Measurements from ENCODE around the gene FHAD1. TPM values are rescaled to one million over a fixed set of nuclear protein-coding genes. Genes with fewer than 3 reads are reported as not detected.
A peak's percentile ranks its signal among the peaks of the same experiment; 100 is the strongest.
"Not testable (repeated sequence)": the region's sequence is repeated elsewhere in the genome, so short reads cannot be mapped to it uniquely, and the experiment has no call there.

The FHAD1 gene
- total RNA-seq, 1 donor from 2014 or later, result not detected

DNA sequence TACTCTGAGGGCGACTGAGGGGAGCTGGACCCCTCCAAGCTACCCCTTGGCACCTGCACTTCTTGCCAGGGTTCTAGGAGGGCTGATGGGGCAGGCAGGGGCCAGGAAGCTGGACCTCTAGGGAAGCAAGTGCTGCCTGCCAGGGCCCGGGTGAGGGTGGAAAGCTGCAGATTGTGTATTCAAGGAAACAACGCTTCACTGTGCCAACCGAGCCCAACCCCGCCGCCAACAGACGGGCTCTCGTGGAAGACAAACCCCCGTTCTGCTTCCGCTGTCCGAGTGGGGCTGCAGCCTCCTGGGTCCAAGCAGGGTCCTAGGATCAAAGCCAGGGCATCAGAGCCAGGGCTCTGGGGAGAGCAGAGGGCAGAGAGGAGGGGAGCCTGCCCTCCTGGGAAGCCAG lies 165.8 kb downstream of the FHAD1 start:
- no peak for DNase-seq
- intact Hi-C loops (cut with DNase I), result loop anchor here (5.0 kb wide), 1 partner anchor 86 kb away; no protein-coding TSS in a partner anchor

DNA sequence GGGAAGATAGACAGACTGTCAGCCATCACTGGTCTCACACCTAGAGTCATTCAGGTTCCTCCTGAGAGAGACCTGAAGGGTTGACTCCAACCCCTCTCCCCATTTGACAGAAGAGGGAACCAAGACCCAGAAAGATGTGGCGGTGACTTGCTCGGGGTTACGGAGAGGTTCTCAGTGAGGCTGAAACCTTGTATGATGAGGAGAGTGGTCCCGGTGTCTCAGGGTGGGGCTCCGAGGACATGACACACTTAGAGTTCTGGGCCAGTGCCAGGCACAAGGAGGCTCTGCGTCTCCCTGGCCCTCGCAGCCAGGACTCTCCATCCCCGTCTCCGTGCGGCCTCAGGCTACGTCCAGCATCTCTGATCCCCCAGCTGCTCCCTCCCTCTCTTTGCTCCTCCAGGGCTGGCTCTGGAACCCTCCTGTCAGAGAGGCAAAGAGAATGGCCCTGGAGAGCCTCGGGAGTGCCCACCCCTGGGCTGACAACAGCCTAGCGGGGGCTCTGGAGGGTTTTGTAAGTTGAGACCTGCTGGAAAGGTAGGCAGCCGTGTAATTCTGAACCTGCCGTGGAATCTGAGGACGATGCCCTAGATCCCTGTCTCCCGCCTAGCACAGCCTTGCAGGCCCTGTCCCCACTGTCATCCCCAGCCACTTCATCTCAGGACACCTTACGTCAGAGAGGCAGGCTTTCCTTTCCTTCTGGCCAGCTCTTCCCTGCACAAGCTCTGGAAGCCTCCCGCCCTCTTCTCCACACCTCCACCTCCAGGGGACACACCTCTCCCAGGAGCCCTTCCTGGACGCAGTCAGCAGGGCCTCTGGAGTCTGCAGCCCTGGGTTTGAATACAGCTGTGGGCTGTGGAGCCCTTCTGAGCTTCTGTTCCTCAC lies 166.8 kb downstream of the FHAD1 start:
- intact Hi-C loops (cut with DNase I), result loop anchor here (5.0 kb wide), 1 partner anchor 87 kb away; no protein-coding TSS in a partner anchor
- ATAC-seq (ENCODE audit: poor library complexity) (peak; percentile 10), DNase-seq (no peak)

More for the DNA sequence above, 165.8 kb downstream of the FHAD1 start:
- no peak for ATAC-seq (ENCODE audit: poor library complexity)

- no peak for DNase-seq
- ATAC-seq (ENCODE audit: poor library complexity), result peak; percentile 18
- intact Hi-C loops (cut with DNase I), result loop anchor here (5.0 kb wide), 1 partner anchor 87 kb away; no protein-coding TSS in a partner anchor
Measured at GRCh38 chr1:15414445-15414983, 167.5 kb downstream of the FHAD1 start.

GRCh38 chr1:15417059-15417934 lies 170.3 kb downstream of the FHAD1 start:
- DNase-seq (no peak), ATAC-seq (ENCODE audit: poor library complexity) (peak; percentile 9)
- intact Hi-C loops (cut with DNase I), result loop anchor here (5.0 kb wide), 1 partner anchor 75 kb away; no protein-coding TSS in a partner anchor

DNA sequence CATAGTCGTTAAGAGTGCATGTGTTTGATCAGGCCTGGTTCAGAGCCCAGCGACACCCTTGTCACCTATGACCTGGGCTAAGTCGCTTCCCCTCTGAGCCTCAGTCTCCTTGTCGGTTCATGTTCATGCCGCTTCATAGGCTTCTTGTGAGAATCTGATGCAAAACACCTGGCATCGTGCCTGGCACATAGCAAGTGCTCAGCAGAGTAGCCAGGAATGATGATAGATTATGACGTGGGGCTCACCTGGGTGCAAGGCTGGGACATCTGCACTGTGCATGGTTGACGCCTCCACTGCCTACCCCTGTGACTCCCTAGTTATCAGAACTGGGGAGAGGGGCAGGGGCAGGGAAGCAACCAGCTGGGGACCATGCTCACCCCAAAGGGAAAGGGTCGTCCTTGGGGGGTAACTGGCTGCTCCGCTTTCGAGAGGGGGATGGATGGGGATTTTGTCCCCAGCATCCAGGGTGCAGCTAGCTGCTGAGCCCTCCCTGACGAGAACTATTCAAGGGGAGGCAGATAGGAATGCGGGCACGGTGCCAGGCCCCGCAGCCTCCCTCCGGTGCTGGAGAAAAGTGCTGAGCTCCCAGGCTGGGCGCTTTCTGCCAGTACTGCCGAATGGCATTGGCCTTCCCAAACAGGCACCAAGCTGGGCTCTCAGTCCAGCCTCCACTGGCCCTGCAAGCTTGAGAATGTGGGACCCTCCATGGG lies 171.9 kb downstream of the FHAD1 start:
- ATAC-seq (ENCODE audit: poor library complexity) (no peak), DNase-seq (no peak)
- intact Hi-C loops (cut with DNase I), result loop anchor here (5.0 kb wide), 1 partner anchor 77 kb away; no protein-coding TSS in a partner anchor

- intact Hi-C loops (cut with DNase I), result no loop called here
- DNase-seq (no peak), ATAC-seq (ENCODE audit: poor library complexity) (no peak)
Measured at GRCh38 chr1:15420853-15421465, 173.9 kb downstream of the FHAD1 start.

GRCh38 chr1:15422871-15423270 lies 175.8 kb downstream of the FHAD1 start:
- ATAC-seq (ENCODE audit: poor library complexity) (no peak), DNase-seq (no peak)
- intact Hi-C loops (cut with DNase I), result no loop called here

DNA sequence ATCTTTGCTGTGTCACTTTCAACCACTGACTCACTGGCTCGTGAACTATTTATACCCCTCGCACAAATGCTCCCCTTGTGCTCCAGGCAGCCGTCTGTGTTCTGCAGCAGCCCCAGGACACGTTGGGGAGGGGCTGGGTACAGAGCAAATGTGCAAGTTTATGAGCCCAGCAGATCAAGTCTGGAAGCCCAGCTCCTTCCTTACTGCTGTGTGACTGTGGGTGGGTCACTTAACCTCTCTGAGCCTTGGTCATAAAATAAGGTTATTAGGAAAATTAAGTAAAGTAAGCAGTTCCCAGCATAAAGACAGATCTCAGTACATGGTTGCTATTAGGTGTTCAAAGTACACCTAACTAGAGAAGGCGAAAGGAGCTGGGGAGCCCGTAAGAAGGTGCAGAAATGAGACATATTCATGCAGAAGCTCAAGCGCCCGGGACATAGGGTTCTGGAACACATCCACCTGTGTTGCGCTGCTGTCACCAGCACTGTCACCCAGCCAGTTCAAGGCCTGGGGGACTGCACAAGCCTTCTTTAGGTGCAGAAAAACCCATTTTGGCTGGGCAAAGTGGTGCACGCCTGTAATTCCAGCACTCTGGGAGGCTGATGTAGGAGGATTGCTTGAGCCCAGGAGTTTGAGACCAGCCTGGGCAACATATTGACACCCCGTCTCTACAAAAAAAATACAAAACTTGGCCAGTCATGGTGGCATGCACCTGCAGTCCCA lies 176.5 kb downstream of the FHAD1 start:
- no peak for ATAC-seq (ENCODE audit: poor library complexity)
- intact Hi-C loops (cut with DNase I), result no loop called here

DNA sequence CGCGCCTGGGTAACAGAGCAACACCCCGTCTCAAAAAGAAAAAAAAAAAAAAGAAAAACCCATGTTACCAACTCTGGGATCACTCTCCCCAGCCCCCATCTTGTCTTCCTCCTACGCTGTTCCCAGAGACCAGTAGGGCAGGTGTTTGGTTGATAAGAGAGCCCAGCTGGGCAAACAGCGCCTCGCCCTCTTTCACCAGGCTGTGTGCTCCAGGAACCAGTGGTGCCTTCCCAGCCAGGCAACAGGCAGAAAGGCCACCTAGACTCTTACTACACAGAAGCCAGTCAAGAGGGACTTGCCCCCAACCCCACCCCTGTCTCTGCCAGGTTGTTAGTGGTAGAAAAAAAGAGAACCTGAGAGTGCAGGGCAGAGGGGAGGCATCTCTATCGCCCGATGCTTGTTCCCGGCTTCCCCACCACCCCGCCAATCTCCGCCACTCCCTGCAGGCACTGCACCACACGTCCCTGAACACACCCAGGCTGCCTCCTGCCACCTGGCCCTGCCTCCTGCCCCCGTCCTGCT lies 177.2 kb downstream of the FHAD1 start:
- intact Hi-C loops (cut with DNase I), result no loop called here
- DNase-seq, result no peak
- ATAC-seq (ENCODE audit: poor library complexity), result no peak

More for the DNA sequence above, 176.5 kb downstream of the FHAD1 start:
- DNase-seq, result no peak

DNA sequence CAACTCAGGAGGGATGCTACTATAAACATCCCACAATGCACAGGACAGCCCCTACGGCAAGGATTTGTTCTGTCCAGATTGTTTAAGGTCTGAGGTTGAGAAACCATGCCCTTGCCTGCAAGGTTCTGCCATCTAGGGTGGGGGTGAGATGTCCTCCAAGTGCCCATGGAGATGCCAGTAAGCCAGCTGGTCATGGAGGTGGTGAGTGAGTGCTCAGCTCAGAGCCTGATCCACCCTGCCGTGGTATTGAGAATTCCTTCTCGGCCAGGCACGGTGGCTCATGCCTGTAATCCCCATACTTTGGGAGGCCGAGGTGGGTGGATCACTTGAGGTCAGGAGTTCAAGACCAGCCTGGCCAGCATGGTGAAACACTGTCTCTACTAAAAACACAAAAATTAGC lies 178.0 kb downstream of the FHAD1 start:
- DNase-seq (no peak), ATAC-seq (ENCODE audit: poor library complexity) (no peak)
- intact Hi-C loops (cut with DNase I), result no loop called here

GRCh38 chr1:15425521-15425920 lies 178.5 kb downstream of the FHAD1 start:
- DNase-seq (no peak), ATAC-seq (ENCODE audit: poor library complexity) (no peak)
- intact Hi-C loops (cut with DNase I), result no loop called here

DNA sequence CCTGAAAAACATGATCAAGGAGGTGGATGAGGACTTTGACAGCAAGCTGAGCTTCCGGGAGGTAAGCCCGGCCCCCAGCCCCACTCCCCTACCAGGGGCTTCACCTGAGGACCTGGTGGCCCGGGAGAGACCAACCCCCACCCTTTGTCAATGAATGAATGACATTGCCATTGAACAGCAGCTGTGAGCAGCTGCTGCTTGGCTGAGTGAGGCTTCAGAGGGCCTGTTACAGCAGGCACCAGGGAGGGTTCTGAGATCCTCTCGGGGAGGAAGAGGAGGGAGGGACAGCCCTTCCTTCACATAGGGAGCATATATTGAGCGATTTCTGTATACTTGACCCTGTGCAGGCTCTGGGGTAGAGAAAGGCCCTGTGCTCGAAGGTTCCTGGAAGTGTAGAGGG lies 178.9 kb downstream of the FHAD1 start:
- intact Hi-C loops (cut with DNase I), result no loop called here
- ATAC-seq (ENCODE audit: poor library complexity), result no peak
- no peak for DNase-seq

DNA sequence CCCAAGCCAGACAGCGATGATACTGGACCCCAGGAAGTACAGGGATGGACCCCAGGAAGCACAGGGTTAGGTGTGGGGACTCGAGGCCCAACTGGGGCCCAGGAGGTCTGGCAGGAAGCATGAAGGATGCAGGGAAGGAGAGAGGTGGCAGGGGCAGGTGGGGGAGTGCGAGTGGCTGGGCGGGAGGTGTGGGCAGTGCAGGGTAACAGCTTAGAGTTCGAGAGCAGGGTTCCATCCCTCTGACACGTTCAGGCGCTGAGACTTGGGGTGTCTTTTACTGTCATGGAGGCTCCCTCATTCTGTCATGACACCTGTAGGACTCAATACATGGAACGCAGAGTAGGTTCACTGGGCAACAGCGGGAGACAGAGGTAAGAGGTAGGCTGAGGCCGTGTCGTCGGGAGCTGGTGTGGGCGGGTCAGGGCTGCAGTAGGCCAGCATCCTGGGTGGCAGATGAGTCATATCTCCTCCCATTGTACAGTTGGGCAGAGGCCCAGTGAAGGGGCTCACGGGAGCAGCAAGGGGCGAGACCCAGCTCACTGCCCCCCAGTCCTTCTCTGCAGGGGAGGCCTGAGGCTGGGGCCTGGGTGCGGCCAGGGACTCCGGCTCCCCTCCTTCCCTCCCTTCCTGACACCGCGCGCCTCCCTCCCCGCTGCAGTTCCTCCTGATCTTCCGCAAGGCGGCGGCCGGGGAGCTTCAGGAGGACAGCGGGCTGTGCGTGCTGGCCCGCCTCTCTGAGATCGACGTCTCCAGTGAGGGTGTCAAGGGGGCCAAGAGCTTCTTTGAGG lies 179.7 kb downstream of the FHAD1 start:
- DNase-seq (no peak), ATAC-seq (ENCODE audit: poor library complexity) (peak; percentile 42)
- intact Hi-C loops (cut with DNase I), result no loop called here

GRCh38 chr1:15427280-15427666 lies 180.2 kb downstream of the FHAD1 start:
- intact Hi-C loops (cut with DNase I), result no loop called here
- DNase-seq (no peak), ATAC-seq (ENCODE audit: poor library complexity) (peak; percentile 16)

DNA sequence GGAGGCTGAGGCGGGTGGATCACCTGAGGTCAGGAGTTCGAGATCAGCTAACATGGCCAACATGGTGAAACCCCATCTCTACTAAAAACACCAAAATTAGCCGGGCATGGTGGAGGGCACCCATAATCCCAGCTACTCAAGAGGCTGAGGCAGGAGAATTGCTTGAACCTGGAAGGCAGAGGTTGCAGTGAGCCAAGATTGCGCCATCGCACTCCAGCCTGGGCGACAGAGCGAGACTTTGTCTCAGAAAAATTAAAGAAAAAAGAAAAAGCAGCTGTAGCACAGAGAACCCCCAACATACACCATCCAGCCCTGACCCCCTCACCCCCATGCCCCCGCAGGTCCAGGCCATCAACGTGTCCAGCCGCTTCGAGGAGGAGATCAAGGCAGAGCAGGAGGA lies 181.2 kb downstream of the FHAD1 start:
- DNase-seq; ATAC-seq (ENCODE audit: poor library complexity); intact Hi-C loops (cut with DNase I): not testable (repeated sequence)

DNA sequence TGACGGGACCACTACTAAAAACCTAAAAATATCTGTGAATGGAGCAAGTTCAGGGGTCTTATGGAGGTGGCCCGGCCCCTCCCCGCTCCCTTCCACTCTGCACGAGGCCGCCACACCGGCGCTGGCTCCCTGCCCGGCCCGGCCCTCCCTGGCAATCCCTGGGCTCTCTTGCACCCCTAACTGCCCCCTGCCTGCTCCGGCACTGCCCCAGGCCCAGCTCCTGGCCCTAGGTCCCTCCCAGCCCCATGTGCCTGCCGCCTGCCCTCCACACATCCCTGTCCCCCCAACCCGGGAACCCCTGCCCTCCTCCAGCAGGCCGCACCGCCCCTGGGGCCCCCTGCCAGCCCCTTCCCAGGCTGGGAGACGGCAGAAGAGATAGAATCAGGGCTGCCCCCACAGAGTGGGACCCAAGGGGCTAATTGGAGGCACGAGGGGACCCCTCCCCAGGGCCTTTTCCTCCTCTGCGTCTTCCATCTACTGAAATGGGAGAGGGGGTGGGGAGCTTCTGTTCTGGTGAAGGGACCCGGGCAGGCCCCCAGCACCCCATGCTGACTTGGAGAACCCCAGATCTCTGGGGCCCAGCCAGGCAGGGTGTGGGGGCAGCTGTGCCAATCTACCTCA lies 181.9 kb downstream of the FHAD1 start:
- ATAC-seq (ENCODE audit: poor library complexity), result no peak
- no peak for DNase-seq

More for the DNA sequence above, 181.9 kb downstream of the FHAD1 start:
- intact Hi-C loops (cut with DNase I), result no loop called here
